HG03469 (cell line): ENCODE measurements around the gene DNAAF1.

ENCODE experiments used
- ATAC-seq: cut with Tn5 transposase; IDR thresholded peaks from one replicate; pipeline ENCODE4 v1.9.1; 2021; ENCODE audit warnings: mild to moderate bottlenecking, moderate library complexity, moderate number of reproducible peaks; ENCODE audit not compliant: unreplicated experiment

DNAAF1 gene

GRCh38 chr16:84121007-84121406 lies 24.1 kb upstream of the DNAAF1 start:
- no peak for ATAC-seq

DNA sequence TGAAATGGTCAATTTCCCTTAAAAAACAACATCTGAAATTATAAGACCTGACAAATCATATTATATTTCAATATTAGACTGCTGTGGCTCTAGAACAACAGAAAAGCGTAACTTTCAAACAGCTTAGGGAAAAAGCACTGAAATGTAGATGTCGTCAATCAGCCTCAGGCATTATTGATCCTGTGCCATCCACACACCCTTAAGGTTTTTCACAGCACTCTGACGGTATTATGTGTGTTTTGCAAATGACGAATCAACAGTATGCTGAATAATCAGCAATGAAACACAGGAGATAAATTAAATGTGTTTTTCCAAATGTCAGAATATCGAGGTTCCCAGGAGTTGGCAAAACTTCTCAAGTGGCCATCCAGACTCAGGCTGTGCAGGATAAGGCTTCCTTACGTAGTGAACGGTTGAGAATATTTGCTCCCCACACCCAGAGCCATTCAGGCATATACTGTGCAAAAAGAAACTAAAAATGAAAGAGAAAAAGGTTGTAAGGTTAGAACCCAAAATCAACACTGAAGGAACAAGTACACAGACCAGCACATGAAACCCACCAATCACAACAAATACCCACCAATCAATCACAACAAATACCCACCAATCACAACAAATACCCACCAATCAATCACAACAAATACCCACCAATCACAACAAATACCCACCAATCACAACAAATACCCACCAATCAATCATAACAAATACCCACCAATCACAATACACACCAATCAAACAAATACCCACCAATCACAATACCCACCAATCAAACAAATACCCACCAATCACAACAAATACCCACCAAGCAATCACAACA lies 20.6 kb upstream of the DNAAF1 start:
- ATAC-seq = no peak

DNA sequence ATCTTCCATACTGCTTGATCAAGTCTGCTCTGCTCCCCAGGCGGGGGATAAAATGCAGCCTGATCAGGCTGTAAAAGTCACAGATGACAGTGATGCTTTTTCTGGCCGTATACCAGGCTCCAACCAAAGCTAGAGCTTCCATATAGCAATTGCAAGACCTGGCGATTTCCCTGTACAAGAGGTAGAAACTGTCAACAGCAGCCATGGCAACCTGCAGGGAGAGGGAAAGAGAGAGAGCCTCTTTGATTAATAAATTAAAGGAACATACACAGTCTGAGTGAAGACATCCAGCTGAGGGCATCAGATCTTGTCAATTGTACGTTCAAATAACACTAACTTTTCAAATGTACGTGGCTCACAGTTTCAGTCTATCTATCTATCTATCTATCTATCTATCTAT lies 14.0 kb upstream of the DNAAF1 start:
- ATAC-seq = no peak

DNA sequence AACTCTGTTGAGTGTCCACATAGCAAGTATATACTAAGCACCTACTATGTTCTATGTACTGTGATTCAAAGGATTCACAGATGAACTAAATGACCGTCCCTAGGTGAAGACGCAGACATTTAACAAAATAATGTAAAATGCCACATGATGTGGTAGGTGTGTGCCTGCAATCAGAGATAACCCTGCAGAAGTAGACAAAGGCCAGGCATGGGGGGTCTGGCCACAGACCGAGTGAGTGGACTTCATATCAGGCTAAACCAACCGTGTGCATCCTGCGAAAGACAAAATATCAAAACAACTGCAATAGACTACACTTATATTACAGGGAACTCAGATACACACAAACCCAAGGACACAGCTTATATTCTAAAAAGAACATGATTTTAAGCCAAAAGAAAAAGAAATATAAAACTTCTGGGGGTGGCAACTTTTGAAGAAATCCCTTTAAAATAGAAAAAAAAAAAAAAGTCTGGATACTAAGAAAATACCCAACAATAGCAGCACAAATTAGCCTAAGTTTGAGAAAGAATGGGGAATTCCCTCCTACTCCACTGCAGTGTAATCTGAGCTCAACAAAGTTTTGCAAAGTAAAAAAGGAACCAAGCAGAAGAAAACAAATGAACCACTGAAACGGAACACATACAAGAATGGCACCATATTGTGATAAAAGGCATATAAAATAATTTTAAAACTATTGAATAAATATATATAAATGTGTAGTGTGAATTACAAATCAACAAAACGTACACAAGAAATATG lies 12.4 kb upstream of the DNAAF1 start:
- no peak for ATAC-seq

DNA sequence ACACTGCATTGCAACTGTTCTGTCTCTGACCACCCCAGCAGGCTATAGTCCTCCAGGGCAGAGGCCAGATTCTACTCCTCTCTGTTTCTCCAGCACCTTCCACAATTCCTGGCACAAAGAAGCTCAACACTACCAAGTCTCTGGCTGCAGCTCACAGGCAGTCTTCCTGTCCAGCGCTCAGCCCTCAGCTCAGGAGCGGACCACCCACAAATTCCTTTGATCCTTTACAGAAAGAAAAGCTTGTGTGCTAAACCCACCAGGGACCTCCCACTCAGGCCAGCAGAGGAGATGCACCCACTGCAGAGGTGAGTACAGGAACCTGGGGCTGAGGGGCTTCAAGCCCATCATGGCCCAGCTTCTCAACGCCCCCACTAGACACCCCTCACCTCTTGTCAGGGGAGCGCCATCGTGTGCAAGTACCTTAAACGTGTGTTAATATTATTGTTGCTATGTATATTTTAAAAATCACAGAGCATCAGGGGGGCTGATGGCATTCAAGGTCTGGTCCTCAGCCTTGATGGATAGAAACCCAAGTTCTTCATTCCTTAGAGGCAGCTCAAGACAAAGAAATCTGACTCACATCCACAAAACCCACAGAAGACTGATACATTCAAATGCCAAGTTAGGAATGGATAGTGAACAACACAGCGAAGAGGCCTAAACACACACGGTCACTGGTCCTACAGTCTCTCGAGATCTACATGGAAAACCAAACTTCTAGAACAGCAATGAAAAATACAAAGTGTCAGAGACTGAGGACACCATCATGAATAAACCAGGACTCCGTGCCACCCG lies 8.6 kb upstream of the DNAAF1 start:
- no peak for ATAC-seq

DNA sequence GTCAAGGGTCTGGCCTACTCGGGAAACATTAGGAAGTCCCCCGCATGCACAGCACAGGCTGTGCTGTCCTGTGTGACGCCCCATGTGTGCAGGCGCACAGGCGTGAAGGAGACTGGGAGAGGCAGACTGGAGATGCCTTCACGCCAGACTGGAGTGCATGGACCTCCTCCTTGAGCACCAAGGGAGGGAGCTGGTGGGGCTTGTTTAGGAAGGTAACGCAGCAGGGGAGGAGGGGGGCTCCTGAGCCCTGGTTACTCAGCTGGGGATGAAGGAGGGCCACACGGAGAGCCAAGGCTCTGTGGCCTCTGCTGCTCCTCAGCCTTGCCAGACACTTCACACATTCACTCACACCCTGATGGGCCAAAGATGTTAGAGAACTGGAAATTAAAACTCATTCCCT lies 7.8 kb upstream of the DNAAF1 start:
- ATAC-seq = no peak

DNA sequence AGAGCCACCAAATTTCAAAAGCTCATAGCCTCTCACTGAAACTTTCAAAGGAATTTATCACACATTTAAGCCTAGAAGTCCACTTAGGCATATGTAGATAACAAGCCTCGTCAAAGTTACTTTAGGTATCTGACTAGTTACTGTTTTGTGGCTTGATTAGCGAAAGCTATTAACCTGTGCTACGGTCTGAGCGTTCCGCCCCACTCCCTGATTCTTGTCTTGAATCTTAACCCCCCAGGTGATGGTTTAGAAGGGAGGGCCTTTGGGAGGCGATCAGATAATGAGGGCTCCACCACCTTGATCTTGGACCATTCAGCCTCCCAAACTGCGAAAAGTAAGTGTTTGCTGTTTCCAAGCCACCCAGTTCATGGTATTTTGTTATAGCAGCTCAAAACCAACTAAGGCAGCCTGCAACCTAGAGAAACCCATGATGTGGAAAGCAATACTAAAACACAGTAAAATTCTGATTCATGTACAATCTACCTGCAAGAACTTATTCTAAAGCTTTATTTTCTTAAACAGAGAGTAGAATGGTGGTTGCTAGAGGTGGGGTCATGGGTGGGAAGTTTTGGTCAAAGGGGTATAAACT lies 7.2 kb upstream of the DNAAF1 start:
- ATAC-seq = no peak

GRCh38 chr16:84138500-84138823 lies 6.6 kb upstream of the DNAAF1 start:
- ATAC-seq = no peak

DNA sequence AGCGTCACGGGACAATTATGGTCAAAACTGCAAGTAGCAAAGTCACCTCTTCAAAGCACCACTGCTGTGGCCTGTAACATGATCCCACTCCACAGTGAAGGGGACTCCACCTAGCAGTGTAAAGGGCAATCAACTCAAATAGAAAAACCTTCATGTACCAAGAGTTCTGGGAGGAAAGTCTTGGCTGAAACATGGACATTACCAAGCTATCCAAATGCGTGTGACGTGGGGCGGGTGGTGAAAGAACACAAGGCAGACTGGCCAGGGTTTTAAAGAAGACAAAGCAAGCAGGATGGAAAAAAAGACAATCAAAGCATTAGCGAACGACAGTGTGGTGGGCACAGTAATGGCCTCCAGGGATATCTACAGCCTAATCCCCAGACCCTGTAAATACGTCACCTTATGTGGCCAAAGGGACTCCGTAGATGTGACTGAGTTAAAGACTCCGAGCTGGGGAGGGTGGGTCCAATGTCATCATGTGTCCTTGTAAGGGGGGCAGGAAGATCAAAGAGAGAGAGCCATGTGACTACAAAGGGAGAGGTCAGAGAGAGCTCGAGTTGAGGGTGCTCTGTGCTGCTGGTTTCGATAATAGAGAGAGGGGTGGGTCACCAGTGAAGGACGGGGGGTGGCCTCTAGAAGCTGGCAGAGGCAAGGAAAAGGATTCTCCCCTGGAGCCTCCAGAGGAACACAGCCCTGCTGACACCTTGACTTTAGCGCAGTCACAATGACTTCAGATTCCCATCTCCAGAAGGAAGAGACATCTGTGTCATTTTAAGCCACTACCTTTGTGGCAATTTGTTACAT lies 6.1 kb upstream of the DNAAF1 start:
- no peak for ATAC-seq

- no peak for ATAC-seq
These were observed 5.4 kb upstream of the DNAAF1 start for GRCh38 chr16:84139628-84140258.

- ATAC-seq = no peak
These were observed 3.9 kb upstream of the DNAAF1 start for GRCh38 chr16:84141143-84141670.

DNA sequence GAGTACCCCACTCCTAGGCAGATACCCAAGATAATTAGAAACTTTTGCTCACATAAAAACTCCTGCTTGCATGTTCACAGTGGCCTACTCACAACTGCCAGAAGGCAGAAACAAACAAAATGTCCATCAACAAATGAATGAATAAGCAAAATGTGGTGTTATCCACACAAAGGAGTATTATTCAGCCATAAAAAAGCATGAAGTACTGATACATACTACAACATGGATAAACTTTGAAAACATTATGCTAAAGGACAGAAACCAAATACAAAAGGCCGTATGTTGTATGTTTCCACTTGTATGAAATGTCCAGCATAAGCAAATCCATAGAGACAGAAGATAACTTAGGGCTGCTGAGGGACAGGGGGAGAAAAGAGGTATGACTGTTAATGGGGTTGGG lies 2.0 kb upstream of the DNAAF1 start:
- no peak for ATAC-seq

DNA sequence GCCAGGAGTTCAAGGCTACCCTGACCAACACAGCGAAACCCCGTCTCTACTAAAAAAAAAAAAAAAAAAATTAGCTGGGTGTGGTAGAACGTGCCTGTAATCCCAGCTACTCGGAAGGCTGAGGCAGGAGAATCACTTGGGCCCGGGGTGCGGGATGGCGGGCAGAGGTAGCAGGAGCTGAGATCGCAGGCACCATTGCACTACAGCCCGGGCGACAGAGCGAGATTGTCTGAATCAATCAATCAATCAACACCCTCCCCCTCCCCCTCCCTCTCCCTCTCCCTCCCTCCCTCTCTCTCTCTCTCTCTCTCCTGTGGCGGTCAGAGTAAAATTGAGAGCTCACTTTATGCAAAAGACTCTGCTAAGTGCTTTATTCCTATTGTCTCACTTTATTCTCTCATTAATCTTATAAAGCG lies 1.3 kb upstream of the DNAAF1 start:
- no peak for ATAC-seq

DNA sequence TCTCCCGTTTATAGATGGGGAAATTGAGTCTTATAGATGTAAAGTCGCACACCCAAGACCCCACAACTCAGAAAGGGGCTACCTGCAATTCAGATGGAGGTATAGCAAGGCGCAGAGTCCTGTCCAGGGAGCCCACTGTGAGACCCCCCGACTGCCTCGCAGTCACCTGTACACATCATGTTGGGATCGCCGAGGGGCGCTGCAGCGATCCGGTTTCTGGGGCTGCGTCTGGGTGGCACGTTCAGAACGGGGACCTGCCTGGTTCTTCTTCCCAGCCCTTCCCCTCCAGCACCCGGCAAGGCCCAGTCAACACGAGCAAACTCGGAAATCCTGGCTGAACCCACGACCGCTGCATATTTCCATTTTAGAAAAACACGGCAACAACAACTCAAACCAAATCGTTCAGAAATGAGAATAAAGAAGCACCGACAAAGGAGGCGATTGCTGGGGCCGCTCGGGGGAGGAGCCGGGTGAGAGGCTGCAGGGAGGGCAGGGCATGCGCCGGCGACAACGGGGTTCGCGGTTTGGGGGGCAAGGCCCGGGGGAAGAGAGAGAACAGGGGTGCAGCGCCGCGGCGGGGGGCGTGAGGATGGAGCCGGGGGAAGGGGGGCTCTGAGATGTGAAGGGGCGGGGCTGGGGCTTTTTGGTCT lies 774 bp upstream of the DNAAF1 start:
- ATAC-seq = no peak

- ATAC-seq = no peak
These were observed 5.8 kb downstream of the DNAAF1 start for GRCh38 chr16:84150926-84151325.

- ATAC-seq = no peak
These were observed 8.6 kb downstream of the DNAAF1 start for GRCh38 chr16:84153660-84154214.

DNA sequence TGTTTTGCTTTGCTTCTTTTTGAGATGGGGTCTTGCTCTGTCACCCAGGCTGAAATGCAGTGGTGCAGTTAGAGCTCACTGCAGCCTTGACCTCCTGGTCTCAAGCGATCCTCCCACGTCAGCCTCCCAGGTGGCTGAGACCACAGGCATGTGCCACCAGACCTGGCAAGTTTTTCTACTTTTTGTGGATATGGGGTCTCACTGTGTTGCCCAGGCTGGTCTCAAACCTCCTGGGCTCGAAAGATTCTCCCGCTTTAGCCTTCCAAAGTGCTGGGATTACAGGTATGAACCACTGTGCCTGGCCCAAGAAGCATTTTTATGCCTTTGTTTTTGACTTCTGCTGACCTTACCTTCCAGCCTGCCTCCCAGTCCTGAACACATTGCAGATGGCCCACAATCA lies 10.1 kb downstream of the DNAAF1 start:
- no peak for ATAC-seq

DNA sequence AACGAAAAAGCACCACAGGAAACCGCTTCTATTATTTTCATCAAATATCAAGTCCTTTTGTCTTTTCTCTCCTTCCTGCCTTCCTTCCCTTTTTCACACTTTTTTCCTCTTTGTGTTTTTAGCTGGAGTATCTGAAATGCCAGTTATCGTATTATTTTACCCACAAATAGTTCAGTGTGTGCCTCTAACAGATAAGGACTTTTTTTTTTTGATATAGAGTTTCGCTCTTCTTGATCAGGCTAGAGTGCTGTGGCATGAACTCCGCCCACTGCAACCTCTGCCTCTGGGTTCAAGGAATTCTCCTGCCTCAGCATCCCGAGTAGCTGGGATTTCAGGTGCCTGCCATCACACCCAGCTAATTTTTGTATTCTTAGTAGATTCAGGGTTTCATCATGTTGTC lies 10.7 kb downstream of the DNAAF1 start:
- no peak for ATAC-seq

DNA sequence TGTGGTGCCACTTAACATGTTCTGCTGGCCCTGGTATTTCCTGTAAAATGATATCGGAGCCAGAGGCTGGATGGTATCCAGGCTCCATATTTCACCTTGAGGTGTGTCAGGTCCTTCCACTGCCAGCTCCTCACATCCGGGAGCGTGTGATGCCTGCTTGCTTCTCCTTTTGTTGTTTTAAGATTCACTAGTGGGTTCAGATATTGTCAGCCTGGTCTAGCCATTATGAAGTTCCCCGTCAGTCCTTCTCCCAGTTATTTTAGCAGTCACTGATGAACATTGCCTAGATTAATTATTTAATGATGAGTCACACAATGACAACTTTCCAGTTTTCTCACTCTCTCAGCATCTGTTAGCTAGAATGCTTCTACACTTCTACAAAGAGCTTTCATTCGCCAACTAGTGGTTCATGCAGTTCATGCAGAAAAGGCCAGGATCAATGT lies 11.3 kb downstream of the DNAAF1 start:
- ATAC-seq = no peak
